ENCODE data around the gene RWDD2A. TPM values are rescaled to one million over a fixed set of nuclear protein-coding genes. Genes with fewer than 3 reads are reported as not detected.
A peak's percentile ranks its signal among the peaks of the same experiment; 100 is the strongest.

The RWDD2A gene
- 2.3 TPM for polyA plus RNA-seq (2012; ENCODE audit: insufficient read depth, insufficient read length, low read depth)

GRCh38 chr6:83192871-83193746 lies at the start of gene RWDD2A, which contains the start of gene PGM3:
Gene RWDD2A (plus strand): TSS chr6:83193357. CDS start chr6:83194452, 1,095 bp downstream.
Gene PGM3 (minus strand): TSS chr6:83193265. CDS start chr6:83191012, 2,253 bp downstream.
- Histone ChIP-seq H3K4me3 (ENCODE audit: low read depth, low read length) (peak within 1 kb of the TSS; percentile 91), H3K36me3 (peaks cover 26% of the 10 kb centered on the region), H3K9me3 (no peaks in the 10 kb centered on the region), H3K27me3 (no peaks in the 10 kb centered on the region), H3K4me1 (no peaks in the 10 kb centered on the region; the same call in 1 of the 2 replicates)
- DNase-seq = peak; percentile 94
- TF ChIP-seq, protein P1, sequence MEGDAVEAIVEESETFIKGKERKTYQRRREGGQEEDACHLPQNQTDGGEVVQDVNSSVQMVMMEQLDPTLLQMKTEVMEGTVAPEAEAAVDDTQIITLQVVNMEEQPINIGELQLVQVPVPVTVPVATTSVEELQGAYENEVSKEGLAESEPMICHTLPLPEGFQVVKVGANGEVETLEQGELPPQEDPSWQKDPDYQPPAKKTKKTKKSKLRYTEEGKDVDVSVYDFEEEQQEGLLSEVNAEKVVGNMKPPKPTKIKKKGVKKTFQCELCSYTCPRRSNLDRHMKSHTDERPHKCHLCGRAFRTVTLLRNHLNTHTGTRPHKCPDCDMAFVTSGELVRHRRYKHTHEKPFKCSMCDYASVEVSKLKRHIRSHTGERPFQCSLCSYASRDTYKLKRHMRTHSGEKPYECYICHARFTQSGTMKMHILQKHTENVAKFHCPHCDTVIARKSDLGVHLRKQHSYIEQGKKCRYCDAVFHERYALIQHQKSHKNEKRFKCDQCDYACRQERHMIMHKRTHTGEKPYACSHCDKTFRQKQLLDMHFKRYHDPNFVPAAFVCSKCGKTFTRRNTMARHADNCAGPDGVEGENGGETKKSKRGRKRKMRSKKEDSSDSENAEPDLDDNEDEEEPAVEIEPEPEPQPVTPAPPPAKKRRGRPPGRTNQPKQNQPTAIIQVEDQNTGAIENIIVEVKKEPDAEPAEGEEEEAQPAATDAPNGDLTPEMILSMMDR (IDR thresholded peaks at IDR 0.05; ENCODE audit: low read depth, low read length) = no peak

GRCh38 chr6:83151114-83151513 lies 42.0 kb upstream of the RWDD2A start:
- no peaks in the 10 kb centered on the region for H3K27me3 ChIP-seq
- TF ChIP-seq, protein P1 (IDR thresholded peaks at IDR 0.05; ENCODE audit: low read depth, low read length) = no peak
- no peaks in the 10 kb centered on the region for H3K9me3 ChIP-seq
- no peaks in the 10 kb centered on the region for H3K4me1 ChIP-seq
- no peak for DNase-seq
- H3K4me3 ChIP-seq (ENCODE audit: low read depth, low read length) = no peak overlapping the region
- H3K36me3 ChIP-seq = no peaks in the 10 kb centered on the region; the same call in 1 of the 2 replicates

GRCh38 chr6:83152913-83153312 lies 40.2 kb upstream of the RWDD2A start:
- peaks cover 3% of the 10 kb centered on the region; the same call in 1 of the 2 replicates for H3K36me3 ChIP-seq
- no peak for DNase-seq
- no peak overlapping the region for H3K4me3 ChIP-seq (ENCODE audit: low read depth, low read length)
- H3K9me3 ChIP-seq = no peaks in the 10 kb centered on the region
- no peaks in the 10 kb centered on the region for H3K4me1 ChIP-seq
- TF ChIP-seq, protein P1 (IDR thresholded peaks at IDR 0.05; ENCODE audit: low read depth, low read length) = no peak
- H3K27me3 ChIP-seq = no peaks in the 10 kb centered on the region

GRCh38 chr6:83153883-83154521 lies 39.2 kb upstream of the RWDD2A start:
- no peaks in the 10 kb centered on the region for H3K9me3 ChIP-seq
- H3K36me3 ChIP-seq = peaks cover 3% of the 10 kb centered on the region; the same call in 1 of the 2 replicates

DNA sequence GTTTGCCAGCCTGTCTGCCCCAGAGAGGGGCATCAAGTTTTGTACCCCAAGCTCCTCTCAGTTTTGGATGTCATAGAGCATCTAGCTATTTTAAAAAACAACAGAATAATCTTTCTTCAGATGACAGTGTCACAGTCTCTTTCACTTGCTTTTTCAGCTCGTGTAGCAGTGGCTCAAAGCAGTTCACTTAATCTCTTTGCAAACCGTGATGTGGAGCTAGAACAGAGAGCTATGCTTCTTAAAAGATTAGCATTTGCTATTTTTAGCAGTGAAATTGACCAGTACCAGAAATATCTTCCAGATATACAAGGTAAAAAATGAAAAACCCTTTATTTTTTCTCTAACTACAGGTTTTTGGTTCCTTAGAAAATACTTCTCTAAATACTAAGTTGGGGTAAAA lies 37.4 kb upstream of the RWDD2A start:
- no peak overlapping the region for H3K4me3 ChIP-seq (ENCODE audit: low read depth, low read length)
- peaks cover 13% of the 10 kb centered on the region for H3K4me1 ChIP-seq
- H3K36me3 ChIP-seq = peaks cover 11% of the 10 kb centered on the region
- TF ChIP-seq, protein P1 (IDR thresholded peaks at IDR 0.05; ENCODE audit: low read depth, low read length) = no peak
- H3K9me3 ChIP-seq = no peaks in the 10 kb centered on the region
- no peak for DNase-seq
- H3K27me3 ChIP-seq = no peaks in the 10 kb centered on the region

More at GRCh38 chr6:83153883-83154521, 39.2 kb upstream of the RWDD2A start:
- peaks cover 6% of the 10 kb centered on the region; the same call in 1 of the 2 replicates for H3K4me1 ChIP-seq
- H3K4me3 ChIP-seq (ENCODE audit: low read depth, low read length) = no peak overlapping the region
- no peak for DNase-seq
- no peaks in the 10 kb centered on the region for H3K27me3 ChIP-seq
- TF ChIP-seq, protein P1 (IDR thresholded peaks at IDR 0.05; ENCODE audit: low read depth, low read length) = no peak

Data from BE2C (cell line).